LNCAP (cell line): ENCODE measurements around the gene DRAP1.

Experiments used
- CTCF ChIP-seq: fragments of 450-650 bp; IDR thresholded peaks from 2 replicates; pipeline ENCODE4 v1.5.1; 2017; ENCODE audit warnings: mild to moderate bottlenecking

Gene DRAP1

GRCh38 chr11:65960824-65961266 lies 41.6 kb downstream of the DRAP1 start:
- TF ChIP-seq CTCF = no peak

GRCh38 chr11:65961267-65962140 lies 42.3 kb downstream of the DRAP1 start, which contains the start of gene SART1:
SART1 (plus strand) TSS chr11:65961734; CDS start chr11:65961781, 47 bp downstream.
- TF ChIP-seq CTCF = no peak

GRCh38 chr11:65962141-65962564 lies 42.9 kb downstream of the DRAP1 start:
- TF ChIP-seq CTCF = no peak

- no peak for TF ChIP-seq CTCF
Measured at GRCh38 chr11:65964906-65965305, 45.7 kb downstream of the DRAP1 start.

- TF ChIP-seq CTCF = no peak
Measured at GRCh38 chr11:65965986-65966762, 46.9 kb downstream of the DRAP1 start.

GRCh38 chr11:65967329-65967934 lies 48.2 kb downstream of the DRAP1 start:
- no peak for TF ChIP-seq CTCF
